IPS DF 19.7 (cell line): Measurements from ENCODE around the gene CARTPT.
A peak's percentile ranks its signal among the peaks of the same experiment; 100 is the strongest.

Source experiments
- DNase-seq: peaks from one replicate; pipeline ENCODE4 v3.0.0-alpha.2; 2013; ENCODE audit warnings: low read depth, low spot score

CARTPT gene

GRCh38 chr5:71719063-71719964 lies at the start of gene CARTPT:
TSS of gene CARTPT (plus strand) at chr5:71719275. CDS start at chr5:71719294, 19 bp downstream.
- DNase-seq = no peak

GRCh38 chr5:71677977-71678376 lies 41.1 kb upstream of the CARTPT start:
- DNase-seq = no peak

GRCh38 chr5:71679714-71680113 lies 39.4 kb upstream of the CARTPT start:
- DNase-seq = no peak

- no peak for DNase-seq
Measured at GRCh38 chr5:71680510-71680909, 38.6 kb upstream of the CARTPT start.

- no peak for DNase-seq
Measured at GRCh38 chr5:71681296-71681695, 37.8 kb upstream of the CARTPT start.

GRCh38 chr5:71684309-71684708 lies 34.8 kb upstream of the CARTPT start:
- DNase-seq = no peak

- peak; percentile 20 for DNase-seq
Measured at GRCh38 chr5:71693828-71694427, 25.1 kb upstream of the CARTPT start.

- DNase-seq = no peak
Measured at GRCh38 chr5:71695071-71695470, 24.0 kb upstream of the CARTPT start.

- no peak for DNase-seq
Measured at GRCh38 chr5:71695595-71695994, 23.5 kb upstream of the CARTPT start.

GRCh38 chr5:71697967-71698366 lies 21.1 kb upstream of the CARTPT start:
- DNase-seq = no peak

- DNase-seq = no peak
Measured at GRCh38 chr5:71699233-71699632, 19.8 kb upstream of the CARTPT start.

- DNase-seq = no peak
Measured at GRCh38 chr5:71699751-71700150, 19.3 kb upstream of the CARTPT start.

- no peak for DNase-seq
Measured at GRCh38 chr5:71700803-71701202, 18.3 kb upstream of the CARTPT start.

GRCh38 chr5:71701407-71701806 lies 17.7 kb upstream of the CARTPT start:
- no peak for DNase-seq

GRCh38 chr5:71703941-71704340 lies 15.1 kb upstream of the CARTPT start:
- no peak for DNase-seq

GRCh38 chr5:71705421-71705820 lies 13.7 kb upstream of the CARTPT start:
- DNase-seq = no peak

- DNase-seq = no peak
Measured at GRCh38 chr5:71706906-71707305, 12.2 kb upstream of the CARTPT start.

- DNase-seq = no peak
Measured at GRCh38 chr5:71711610-71712009, 7.5 kb upstream of the CARTPT start.

- no peak for DNase-seq
Measured at GRCh38 chr5:71714911-71715310, 4.2 kb upstream of the CARTPT start.

- DNase-seq = no peak
Measured at GRCh38 chr5:71727978-71728377, 8.9 kb downstream of the CARTPT start.

GRCh38 chr5:71731015-71731414 lies 11.9 kb downstream of the CARTPT start:
- DNase-seq = no peak

- DNase-seq = no peak
Measured at GRCh38 chr5:71732011-71732410, 12.9 kb downstream of the CARTPT start.

GRCh38 chr5:71734141-71734540 lies 15.1 kb downstream of the CARTPT start:
- DNase-seq = no peak
